Thymus (tissue), 11 donors: ENCODE results near the gene DSCAM. TPM values are rescaled to one million over a fixed set of nuclear protein-coding genes. Genes with fewer than 3 reads are reported as not detected.
"Not testable (repeated sequence)": the region's sequence is repeated elsewhere in the genome, so short reads cannot be mapped to it uniquely, and the experiment has no call there.

Experiments used
- DNase-seq, 9 donors: peaks; one replicate each; pipeline ENCODE4 v3.0.0-alpha.2; 2013; ENCODE audit warnings: low spot score in 9 of 9, low read depth in 6 of 9, missing footprints in 1 of 9
- H3K27ac ChIP-seq, 2 donors: one replicate each; pipeline ENCODE4 v1.5.1; 2013; ENCODE audit warnings: control low read depth in 1 of 2, low read depth in 1 of 2, low read length in 1 of 2, mild to moderate bottlenecking in 1 of 2, moderate library complexity in 1 of 2
- H3K27me3 ChIP-seq, 2 donors: one replicate each; pipeline ENCODE4 v1.5.1; 2013; ENCODE audit warnings: low read length in 1 of 2; ENCODE audit not compliant: control insufficient read depth in 2 of 2, insufficient read depth in 1 of 2
- H3K36me3 ChIP-seq, 2 donors: one replicate each; pipeline ENCODE4 v1.5.1; 2013; ENCODE audit warnings: low read length in 1 of 2, mild to moderate bottlenecking in 1 of 2, moderate library complexity in 1 of 2; ENCODE audit not compliant: control insufficient read depth in 2 of 2, insufficient read depth in 2 of 2
- H3K4me1 ChIP-seq, 2 donors: one replicate each; pipeline ENCODE4 v1.5.1; 2013; ENCODE audit warnings: low read length in 2 of 2; ENCODE audit not compliant: control insufficient read depth in 2 of 2, insufficient read depth in 2 of 2
- H3K4me3 ChIP-seq, 2 donors: one replicate each; pipeline ENCODE4 v1.5.1; 2013; ENCODE audit warnings: low read length in 2 of 2, control low read depth in 1 of 2, mild to moderate bottlenecking in 1 of 2
- H3K9me3 ChIP-seq, 2 donors: one replicate each; pipeline ENCODE4 v1.5.1; 2013; ENCODE audit warnings: low read length in 1 of 2, mild to moderate bottlenecking in 1 of 2; ENCODE audit not compliant: control insufficient read depth in 2 of 2, insufficient read depth in 1 of 2
- WGBS: extraction: QIAGEN DNeasy Blood & Tissue Kit; methylation state at CpG from one replicate; pipeline ENCODE4 v1.1.7; 2013; 5-methylcytosine and 5-hydroxymethylcytosine counted together
- polyA plus RNA-seq: library from polyadenylated mRNA; stranded (reverse); fragments of 200-250 nt; gene quantifications from one replicate; pipeline ENCODE4 v1.2.3, GENCODE V29; 2013
- total RNA-seq: library from RNA; stranded (reverse); fragments of 120-200 nt; gene quantifications from one replicate; pipeline ENCODE4 v1.2.4, GENCODE V29; 2013
- donor health status: healthy.

DSCAM gene
- total and polyA plus RNA-seq, 2 donors: 0.02 to 0.05 TPM

DNA sequence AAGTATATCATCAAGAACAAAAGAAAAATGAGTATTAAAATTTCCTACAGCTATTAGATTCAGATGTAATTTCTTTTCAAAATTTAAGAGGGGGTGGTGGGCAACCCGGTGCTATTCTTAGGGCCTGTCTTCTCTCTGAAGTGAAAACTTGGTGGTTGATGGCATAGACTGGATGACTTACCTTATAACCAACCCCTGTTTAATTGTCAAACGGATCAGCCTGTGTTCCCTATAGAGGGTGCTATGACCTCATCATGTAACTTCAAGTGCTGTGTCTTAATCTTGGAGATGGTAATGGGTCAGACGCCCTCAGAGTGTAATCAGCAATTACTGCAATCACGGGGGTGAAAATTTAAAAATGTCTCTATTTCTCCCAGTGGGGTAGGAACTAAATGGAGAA, 803.5 kb downstream of the DSCAM start:
- WGBS: 77% methylated on average over 4 of the region's 4 CpGs
- no peak overlapping the region for H3K27ac ChIP-seq

DNA sequence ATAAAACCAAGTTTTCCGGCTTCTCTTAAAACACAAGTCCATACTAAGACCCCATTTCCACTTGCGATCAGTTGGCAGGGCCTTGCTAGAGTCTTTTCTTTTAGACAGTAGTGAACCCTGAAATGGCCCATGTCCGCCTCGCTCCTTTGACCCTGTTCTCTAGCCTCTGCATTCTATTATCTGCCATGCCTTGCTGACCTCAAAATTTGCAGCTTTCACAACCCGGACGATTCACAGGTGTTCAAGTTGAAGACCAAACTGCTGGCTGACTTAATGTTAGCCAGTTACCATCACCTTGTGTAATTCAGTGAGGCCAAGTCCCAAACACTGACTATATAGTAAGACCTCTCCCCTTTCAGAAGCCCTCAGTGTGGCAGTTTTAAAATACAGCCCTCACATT, 805.5 kb downstream of the DSCAM start:
- Histone ChIP-seq H3K4me3 (no peak overlapping the region), H3K9me3 (no peaks in the 10 kb centered on the region), H3K27me3 (no peaks in the 10 kb centered on the region), H3K27ac (no peak overlapping the region), H3K36me3 (no peaks in the 10 kb centered on the region), H3K4me1 (no peaks in the 10 kb centered on the region)
- 95% methylated on average over 6 of the region's 6 CpGs for WGBS
- no peak for DNase-seq

More for the DNA sequence above, 803.5 kb downstream of the DSCAM start:
- no peak for DNase-seq
- Histone ChIP-seq H3K4me3 (no peak overlapping the region), H3K27me3 (no peaks in the 10 kb centered on the region), H3K9me3 (no peaks in the 10 kb centered on the region), H3K36me3 (no peaks in the 10 kb centered on the region), H3K4me1 (no peaks in the 10 kb centered on the region)

DNA sequence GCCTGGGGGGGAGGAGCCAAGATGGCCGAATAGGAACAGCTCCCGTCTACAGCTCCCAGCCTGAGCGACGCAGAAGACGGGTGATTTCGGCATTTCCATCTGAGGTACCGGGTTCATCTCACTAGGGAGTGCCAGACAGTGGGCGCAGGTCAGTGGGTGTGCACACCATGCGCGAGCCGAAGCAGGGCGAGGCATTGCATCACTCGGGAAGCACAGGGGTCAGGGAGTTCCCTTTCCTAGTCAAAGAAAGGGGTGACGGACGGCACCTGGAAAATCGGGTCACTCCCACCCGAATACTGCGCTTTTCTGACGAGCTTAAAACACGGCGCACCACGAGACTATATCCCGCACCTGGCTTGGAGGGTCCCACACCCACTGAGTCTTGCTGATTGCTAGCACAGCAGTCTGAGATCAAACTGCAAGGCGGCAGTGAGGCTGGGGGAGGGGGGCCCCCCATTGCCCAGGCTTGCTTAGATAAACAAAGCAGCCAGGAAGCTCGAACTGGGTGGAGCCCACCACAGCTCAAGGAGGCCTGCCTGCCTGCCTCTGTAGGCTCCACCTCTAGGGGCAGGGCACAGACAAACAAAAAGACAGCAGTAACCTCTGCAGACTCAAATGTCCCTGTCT, 813.7 kb downstream of the DSCAM start:
- not testable (repeated sequence) for H3K36me3 ChIP-seq, H3K27ac ChIP-seq, H3K4me1 ChIP-seq, H3K9me3 ChIP-seq, H3K4me3 ChIP-seq, H3K27me3 ChIP-seq, DNase-seq
- WGBS: 88% methylated on average over 25 of the region's 25 CpGs

DNA sequence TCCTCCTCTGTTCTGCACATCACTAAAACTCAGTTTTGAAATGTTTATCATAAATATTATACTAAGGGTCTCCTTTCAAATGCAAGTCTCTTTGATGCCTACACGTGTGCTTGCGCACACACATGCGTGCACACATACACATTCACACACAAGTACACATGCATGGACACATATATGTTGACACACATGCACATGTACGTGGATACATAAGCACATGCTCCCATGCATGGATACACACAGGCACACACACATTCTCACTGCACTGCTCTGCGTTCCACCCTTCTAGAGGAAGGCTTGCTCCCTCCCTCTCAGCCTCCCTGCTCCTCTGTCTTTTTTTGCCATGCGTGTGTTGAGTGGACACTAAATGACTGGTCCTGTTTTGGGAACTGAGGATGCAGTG, 817.1 kb downstream of the DSCAM start:
- no peak for DNase-seq
- H3K27me3 ChIP-seq: no peaks in the 10 kb centered on the region
- H3K4me1 ChIP-seq: no peaks in the 10 kb centered on the region
- no peak overlapping the region for H3K4me3 ChIP-seq
- H3K36me3 ChIP-seq: no peaks in the 10 kb centered on the region
- H3K9me3 ChIP-seq: peaks cover 0 to 1% of the 10 kb centered on the region in 2 donors
- H3K27ac ChIP-seq: no peak overlapping the region
- 94% methylated on average over 6 of the region's 6 CpGs for WGBS

DNA sequence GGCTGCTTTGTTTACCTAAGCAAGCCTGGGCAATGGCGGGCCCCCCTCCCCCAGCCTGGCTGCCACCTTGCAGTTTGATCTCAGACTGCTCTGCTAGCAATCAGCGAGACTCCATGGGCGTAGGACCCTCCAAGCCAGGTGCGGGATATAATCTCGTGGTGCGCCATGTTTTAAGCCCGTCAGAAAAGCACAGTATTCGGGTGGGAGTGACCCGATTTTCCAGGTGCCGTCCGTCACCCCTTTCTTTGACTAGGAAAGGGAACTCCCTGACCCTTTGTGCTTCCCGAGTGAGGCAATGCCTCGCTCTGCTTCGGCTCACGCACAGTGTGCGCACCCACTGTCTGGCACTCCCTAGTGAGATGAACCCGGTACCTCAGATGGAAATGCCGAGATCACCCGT, 818.6 kb downstream of the DSCAM start:
- not testable (repeated sequence) for DNase-seq, H3K4me1 ChIP-seq, H3K9me3 ChIP-seq, H3K36me3 ChIP-seq, H3K4me3 ChIP-seq, H3K27me3 ChIP-seq, H3K27ac ChIP-seq
- 85% methylated on average over 19 of the region's 19 CpGs for WGBS

DNA sequence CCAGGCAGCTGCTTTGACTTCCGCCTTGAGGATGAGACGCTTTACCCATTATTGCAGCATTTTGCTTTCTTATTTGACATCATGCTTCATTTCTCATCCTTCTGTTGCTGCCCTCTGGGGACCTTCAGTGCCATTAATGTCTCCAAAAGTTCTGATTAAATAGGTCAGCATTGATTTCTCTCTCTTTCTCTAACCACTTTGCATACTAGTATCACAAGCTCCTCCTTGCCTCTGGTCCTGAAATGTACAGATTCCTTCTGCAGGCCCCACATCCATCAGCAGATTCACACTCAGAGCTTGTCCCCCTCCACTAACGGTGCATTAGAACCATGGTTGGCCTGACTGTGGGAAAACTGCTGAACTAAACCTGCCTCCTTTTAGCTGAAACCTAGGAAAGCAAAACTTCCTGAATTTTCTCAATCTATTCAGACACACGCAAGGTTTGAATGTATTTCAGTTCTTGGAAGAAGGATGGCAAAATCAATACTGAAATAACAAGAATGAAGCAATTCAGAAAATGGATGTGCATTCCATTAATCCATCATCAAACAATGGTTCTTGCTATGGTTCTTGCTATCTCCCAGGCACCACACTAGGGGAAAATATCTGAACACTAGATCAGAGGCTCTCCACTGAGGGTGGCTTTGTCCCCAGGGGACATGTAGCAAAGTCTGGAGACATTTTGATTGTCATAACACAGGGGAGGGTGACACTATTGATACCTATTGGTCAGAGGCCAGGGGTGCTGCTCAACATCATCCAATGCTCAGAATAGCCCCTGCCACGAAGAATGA, 825.2 kb downstream of the DSCAM start:
- Histone ChIP-seq H3K27ac (no peak overlapping the region), H3K27me3 (no peaks in the 10 kb centered on the region), H3K9me3 (peaks cover 0 to 9% of the 10 kb centered on the region in 2 donors), H3K4me1 (no peaks in the 10 kb centered on the region), H3K4me3 (no peak overlapping the region), H3K36me3 (no peaks in the 10 kb centered on the region)
- DNase-seq: no peak
- 91% methylated on average over 5 of the region's 5 CpGs for WGBS

DNA sequence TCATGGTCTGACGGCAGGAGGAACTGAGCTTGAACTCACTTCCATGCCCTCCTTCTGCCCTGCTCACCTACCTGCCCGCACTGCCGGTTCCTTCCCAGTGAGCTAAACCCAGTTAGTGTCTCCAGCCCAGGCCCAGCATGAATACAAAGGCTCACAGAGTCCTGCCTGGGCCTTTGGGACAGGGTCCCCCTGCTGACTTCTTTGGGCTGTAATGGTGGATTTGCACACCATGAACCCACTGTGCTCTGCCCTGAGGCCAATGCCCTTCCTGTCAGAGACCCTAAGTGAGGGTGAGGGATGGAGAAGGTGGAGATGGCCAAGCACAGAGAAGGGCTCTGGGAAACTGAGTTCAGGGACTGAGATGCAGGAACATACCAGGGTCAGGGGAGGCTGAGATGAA, 826.3 kb downstream of the DSCAM start:
- WGBS: 93% methylated on average over 3 of the region's 3 CpGs
- H3K36me3 ChIP-seq: no peaks in the 10 kb centered on the region
- H3K4me1 ChIP-seq: no peaks in the 10 kb centered on the region
- DNase-seq: no peak
- no peaks in the 10 kb centered on the region for H3K27me3 ChIP-seq
- H3K4me3 ChIP-seq: no peak overlapping the region
- H3K9me3 ChIP-seq: peaks cover 0 to 12% of the 10 kb centered on the region in 2 donors
- H3K27ac ChIP-seq: no peak overlapping the region

DNA sequence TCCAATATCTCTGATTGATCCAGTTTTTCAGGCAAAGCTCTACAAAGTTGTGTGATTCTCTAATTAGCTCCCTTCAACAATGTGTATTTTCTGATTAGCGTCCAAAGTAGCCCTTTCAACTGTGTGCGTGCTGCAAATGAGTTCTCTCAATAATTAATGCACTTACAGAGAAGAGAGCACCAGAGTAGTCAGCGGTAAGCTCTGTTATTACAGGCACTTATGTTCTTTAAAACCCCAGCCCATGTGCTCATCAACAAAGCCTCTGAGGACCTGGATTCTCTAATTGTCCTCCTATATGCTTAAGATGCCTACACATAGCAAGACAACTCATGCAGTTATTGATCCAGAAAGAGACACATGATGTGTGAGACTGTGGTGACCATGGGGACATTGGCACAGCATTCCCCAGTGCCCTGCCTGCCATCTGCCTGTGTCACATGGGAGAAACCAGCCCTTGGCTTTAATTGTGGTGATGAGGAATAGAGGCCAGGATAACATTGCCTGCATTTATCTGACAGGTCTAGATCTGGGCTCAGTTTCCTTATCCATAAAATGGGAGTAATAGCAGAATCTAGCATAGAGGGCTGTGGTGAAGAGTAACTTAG, 828.0 kb downstream of the DSCAM start:
- WGBS: 93% methylated on average over 3 of the region's 3 CpGs
- H3K36me3 ChIP-seq: no peaks in the 10 kb centered on the region
- no peak overlapping the region for H3K27ac ChIP-seq

DNA sequence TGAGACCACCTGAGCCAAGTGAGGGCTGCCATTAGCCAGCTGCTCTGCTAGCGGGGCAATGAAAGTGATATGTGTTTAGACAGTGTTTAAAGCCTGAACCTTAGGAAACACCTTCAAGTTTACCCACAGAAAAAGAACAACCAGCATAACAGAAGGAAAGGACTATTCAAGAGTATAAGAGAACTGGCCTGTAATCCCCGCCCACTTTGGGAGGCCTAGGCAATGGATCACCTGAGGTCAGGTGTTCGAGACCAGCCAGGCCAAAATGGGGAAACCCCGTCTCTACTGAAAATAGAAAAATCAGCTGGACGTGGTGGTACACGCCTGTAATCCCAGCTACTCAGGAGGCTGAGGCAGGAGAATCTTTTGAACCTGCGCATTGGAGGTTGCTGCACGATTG, 830.3 kb downstream of the DSCAM start:
- H3K27ac ChIP-seq: no peak overlapping the region
- H3K9me3 ChIP-seq: peaks cover 0 to 21% of the 10 kb centered on the region in 2 donors
- no peaks in the 10 kb centered on the region for H3K27me3 ChIP-seq
- no peak for DNase-seq
- WGBS: 94% methylated on average over 8 of the region's 8 CpGs
- H3K4me3 ChIP-seq: no peak overlapping the region
- H3K4me1 ChIP-seq: no peaks in the 10 kb centered on the region
- no peaks in the 10 kb centered on the region for H3K36me3 ChIP-seq

More for the DNA sequence above, 828.0 kb downstream of the DSCAM start:
- H3K27me3 ChIP-seq: no peaks in the 10 kb centered on the region
- H3K4me1 ChIP-seq: no peaks in the 10 kb centered on the region
- DNase-seq: no peak
- no peak overlapping the region for H3K4me3 ChIP-seq
- H3K9me3 ChIP-seq: peaks cover 0 to 13% of the 10 kb centered on the region in 2 donors
